IgD-negative memory B cell (primary cell): ENCODE measurements around the gene TMF1. TPM values are rescaled to one million over a fixed set of nuclear protein-coding genes. Genes with fewer than 3 reads are reported as not detected.
A peak's percentile ranks its signal among the peaks of the same experiment; 100 is the strongest.

Source experiments
- H3K27ac Mint-ChIP-seq, 3 donors: one replicate each; pipeline ENCODE4 v1.8.0; 2020 to 2022; ENCODE audit warnings: mild to moderate bottlenecking in 3 of 3, mixed read lengths in 3 of 3, moderate library complexity in 1 of 3
- H3K27me3 Mint-ChIP-seq: one replicate; pipeline ENCODE4 v1.8.0; 2021; ENCODE audit warnings: mixed read lengths
- H3K36me3 Mint-ChIP-seq: one replicate; pipeline ENCODE4 v1.8.0; 2020; ENCODE audit warnings: mild to moderate bottlenecking, mixed read lengths
- H3K4me1 Mint-ChIP-seq, 3 donors: one replicate each; pipeline ENCODE4 v1.8.0; 2020 to 2022; ENCODE audit warnings: mixed read lengths in 3 of 3, mild to moderate bottlenecking in 1 of 3
- H3K4me3 Mint-ChIP-seq, 4 donors: one replicate each; pipeline ENCODE4 v1.8.0; 2020 to 2022; ENCODE audit warnings: mild to moderate bottlenecking in 4 of 4, mixed read lengths in 4 of 4, moderate library complexity in 3 of 4
- H3K9me3 Mint-ChIP-seq, 3 donors: one replicate each; pipeline ENCODE4 v1.8.0; 2020 to 2021; ENCODE audit warnings: mixed read lengths in 3 of 3, mild to moderate bottlenecking in 1 of 3
- polyA plus RNA-seq: library from polyadenylated mRNA; unstranded; fragments of 300-500 nt; fragmentation: Illumina TruSeq; gene quantifications from one replicate; pipeline ENCODE4 v1.2.3, GENCODE V29; 2021

TMF1 gene
- polyA plus RNA-seq, 1 donor from 2014 or later = 43.2 TPM

GRCh38 chr3:68988740-68989139, 63.4 kb downstream of the TMF1 start:
- H3K36me3 Mint-ChIP-seq = peaks cover 30% of the 10 kb centered on the region

GRCh38 chr3:68987322-68987721, 64.8 kb downstream of the TMF1 start:
- no peak overlapping the region for H3K4me3 Mint-ChIP-seq
- H3K27me3 Mint-ChIP-seq = no peaks in the 10 kb centered on the region
- peaks cover 22% of the 10 kb centered on the region for H3K36me3 Mint-ChIP-seq
- H3K9me3 Mint-ChIP-seq = peaks cover 0 to 3% (median 0%) of the 10 kb centered on the region in 3 donors
- H3K27ac Mint-ChIP-seq = peak overlapping the region in 1 of 3 donors; percentile 61
- H3K4me1 Mint-ChIP-seq = peaks cover 0 to 1% (median 0%) of the 10 kb centered on the region in 3 donors

More at GRCh38 chr3:68988740-68989139, 63.4 kb downstream of the TMF1 start:
- peaks cover 0 to 1% (median 0%) of the 10 kb centered on the region in 3 donors for H3K4me1 Mint-ChIP-seq
- no peaks in the 10 kb centered on the region for H3K27me3 Mint-ChIP-seq
- H3K27ac Mint-ChIP-seq = no peak overlapping the region
- H3K9me3 Mint-ChIP-seq = peaks cover 3 to 9% (median 5%) of the 10 kb centered on the region in 3 donors
- no peak overlapping the region for H3K4me3 Mint-ChIP-seq

GRCh38 chr3:68986496-68987208, 65.5 kb downstream of the TMF1 start:
- Mint-ChIP-seq H3K27ac (no peak overlapping the region), H3K36me3 (peaks cover 16% of the 10 kb centered on the region)

GRCh38 chr3:68985146-68985790, 66.9 kb downstream of the TMF1 start:
- Mint-ChIP-seq H3K27ac (no peak overlapping the region), H3K9me3 (no peaks in the 10 kb centered on the region), H3K4me1 (no peaks in the 10 kb centered on the region), H3K27me3 (no peaks in the 10 kb centered on the region), H3K36me3 (peaks cover 12% of the 10 kb centered on the region), H3K4me3 (no peak overlapping the region)

More at GRCh38 chr3:68986496-68987208, 65.5 kb downstream of the TMF1 start:
- no peaks in the 10 kb centered on the region for H3K27me3 Mint-ChIP-seq
- H3K4me1 Mint-ChIP-seq = peaks cover 0 to 1% (median 0%) of the 10 kb centered on the region in 3 donors
- H3K9me3 Mint-ChIP-seq = no peaks in the 10 kb centered on the region
- H3K4me3 Mint-ChIP-seq = no peak overlapping the region

- no peak overlapping the region for H3K27ac Mint-ChIP-seq
- no peaks in the 10 kb centered on the region for H3K9me3 Mint-ChIP-seq
- H3K27me3 Mint-ChIP-seq = no peaks in the 10 kb centered on the region
- no peak overlapping the region for H3K4me3 Mint-ChIP-seq
- no peaks in the 10 kb centered on the region for H3K4me1 Mint-ChIP-seq
- H3K36me3 Mint-ChIP-seq = peaks cover 12% of the 10 kb centered on the region
These were observed 68.1 kb downstream of the TMF1 start for GRCh38 chr3:68984011-68984530.

- Mint-ChIP-seq H3K4me1 (no peaks in the 10 kb centered on the region), H3K36me3 (peaks cover 5% of the 10 kb centered on the region), H3K9me3 (no peaks in the 10 kb centered on the region), H3K27me3 (no peaks in the 10 kb centered on the region), H3K27ac (no peak overlapping the region), H3K4me3 (no peak overlapping the region)
These were observed 74.5 kb downstream of the TMF1 start for GRCh38 chr3:68977486-68978167.

- Mint-ChIP-seq H3K4me1 (no peaks in the 10 kb centered on the region), H3K4me3 (no peak overlapping the region), H3K36me3 (peaks cover 3% of the 10 kb centered on the region), H3K9me3 (no peaks in the 10 kb centered on the region), H3K27ac (no peak overlapping the region), H3K27me3 (no peaks in the 10 kb centered on the region)
These were observed 77.4 kb downstream of the TMF1 start for GRCh38 chr3:68974711-68975110.

GRCh38 chr3:68973639-68974038, 78.5 kb downstream of the TMF1 start:
- Mint-ChIP-seq H3K27me3 (peaks cover 1% of the 10 kb centered on the region), H3K36me3 (peaks cover 3% of the 10 kb centered on the region), H3K27ac (no peak overlapping the region), H3K9me3 (no peaks in the 10 kb centered on the region), H3K4me3 (no peak overlapping the region), H3K4me1 (no peaks in the 10 kb centered on the region)

GRCh38 chr3:68972358-68972979, 79.7 kb downstream of the TMF1 start:
- no peaks in the 10 kb centered on the region for H3K4me1 Mint-ChIP-seq
- H3K27me3 Mint-ChIP-seq = peaks cover 1% of the 10 kb centered on the region
- H3K9me3 Mint-ChIP-seq = no peaks in the 10 kb centered on the region
- peaks cover 3% of the 10 kb centered on the region for H3K36me3 Mint-ChIP-seq
- H3K4me3 Mint-ChIP-seq = no peak overlapping the region
- H3K27ac Mint-ChIP-seq = no peak overlapping the region

Other genes starting within 250 kb of the TMF1 start
- gene TAFA4, start 119.8 kb downstream of the TMF1 start, polyA plus RNA-seq = not detected
- 7.0 TPM for gene EOGT, start 38.6 kb downstream of the TMF1 start, polyA plus RNA-seq
- gene UBA3, start 28.0 kb upstream of the TMF1 start, polyA plus RNA-seq = 41.9 TPM
- gene ARL6IP5, start 32.6 kb upstream of the TMF1 start, polyA plus RNA-seq = 374 TPM
- not detected for gene LMOD3, start 70.3 kb upstream of the TMF1 start, polyA plus RNA-seq